ENCODE data around the gene RPL12. TPM values are rescaled to one million over a fixed set of nuclear protein-coding genes. Genes with fewer than 3 reads are reported as not detected.

The RPL12 gene
- total and polyA plus RNA-seq, 9 of the 15 experiments (the other 6 are each of a cell fraction or from before 2014, with no cell fraction given), result 1,614 to 4,558 (median 2,531) TPM

DNA sequence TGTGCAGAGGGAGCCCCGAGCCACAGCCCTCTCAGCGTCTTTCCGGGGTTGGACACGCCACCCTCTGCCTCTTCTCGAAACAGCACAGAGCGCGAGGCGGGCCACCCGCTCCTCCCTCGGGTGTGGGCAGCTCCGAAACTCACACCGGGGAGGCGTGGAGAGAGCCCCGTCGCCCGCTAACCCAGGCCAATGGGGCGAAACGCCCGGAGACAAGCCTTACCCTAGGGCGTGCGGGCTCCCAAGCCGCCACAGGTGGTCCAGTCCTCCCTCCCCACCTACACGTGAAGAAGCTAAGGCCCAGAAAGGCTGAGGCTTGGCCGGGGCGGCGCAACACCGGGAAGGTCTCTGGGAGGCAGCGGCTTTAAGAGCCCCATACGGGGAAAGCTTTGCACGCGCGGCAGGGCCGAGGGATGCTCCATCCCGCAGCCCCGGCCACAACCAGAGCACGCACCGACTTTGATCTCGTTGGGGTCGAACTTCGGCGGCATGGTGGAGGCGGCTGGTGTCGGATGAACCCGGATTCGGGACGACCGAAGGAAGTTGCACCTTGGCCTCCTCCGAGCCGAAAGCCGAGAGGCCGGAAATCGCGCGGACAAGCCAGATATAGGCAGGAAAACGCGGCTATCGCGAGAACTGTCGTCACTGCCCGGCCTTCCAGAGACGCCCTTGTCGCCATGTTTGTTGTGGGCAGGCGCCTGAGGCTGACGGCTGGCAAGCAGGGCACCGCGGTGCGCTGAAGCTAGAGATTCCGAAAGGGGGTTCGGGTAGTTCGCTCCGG lies at the start of gene RPL12, which contains the start of gene LRSAM1 (continued):
- TF ChIP-seq SMAD4 (CRISPR knock-in tag; conservative IDR thresholded peaks at IDR 0.05) (no peak), CHAMP1 (IDR thresholded peaks at IDR 0.05) (peak; percentile 70; the same call in 1 of the 2 replicates), KDM5B (IDR thresholded peaks at IDR 0.05; ENCODE audit: insufficient replicate concordance, low read depth, low read length) (peak; percentile 100), EGR1 (conservative IDR thresholded peaks at IDR 0.05) (0 out of 2 replicates have a peak, but pooled peaks have one; percentile 15), TCF7 (IDR thresholded peaks at IDR 0.05; ENCODE audit: borderline replicate concordance) (peak; percentile 3; the same call in 1 of the 2 replicates), IRF2 (CRISPR knock-in tag; IDR thresholded peaks at IDR 0.05) (no peak), STAT5A (IDR thresholded peaks at IDR 0.05; ENCODE audit: borderline replicate concordance, low read length) (peak; percentile 24; the same call in 1 of the 2 replicates), ZFP1 (CRISPR knock-in tag; IDR thresholded peaks at IDR 0.05) (0 out of 2 replicates have a peak, but pooled peaks have one; percentile 14), PBX2 (CRISPR knock-in tag; IDR thresholded peaks at IDR 0.05; ENCODE audit: low read depth) (no peak), PBX2 (tag; conservative IDR thresholded peaks at IDR 0.05; ENCODE audit: low read depth) (no peak), EP400 (IDR thresholded peaks at IDR 0.05) (peak; percentile 99), PHB (CRISPR knock-in tag; IDR thresholded peaks at IDR 0.05) (peak; percentile 60; the same call in 1 of the 2 replicates), PRPF4 (IDR thresholded peaks at IDR 0.05; ENCODE audit: insufficient read depth, low read depth, low read length, poor library complexity, severe bottlenecking) (peak; percentile 90), BCOR (IDR thresholded peaks at IDR 0.05) (no peak), RBFOX2 (IDR thresholded peaks at IDR 0.05; ENCODE audit: low read depth, low read length) (peak; percentile 99), ZNF280A (IDR thresholded peaks at IDR 0.05; ENCODE audit: low read depth, partially characterized antibody) (no peak), LCOR (CRISPR knock-in tag; IDR thresholded peaks at IDR 0.05) (peak; percentile 94), ZKSCAN1 (IDR thresholded peaks at IDR 0.05; ENCODE audit: low read depth, low read length) (no peak; the same call in 1 of the 2 replicates), BRD4 (IDR thresholded peaks at IDR 0.05) (peak; percentile 87), ASH1L (IDR thresholded peaks at IDR 0.05; ENCODE audit: borderline replicate concordance, low read depth, partially characterized antibody) (peak; percentile 59)
- TF ChIP-seq, protein P1, sequence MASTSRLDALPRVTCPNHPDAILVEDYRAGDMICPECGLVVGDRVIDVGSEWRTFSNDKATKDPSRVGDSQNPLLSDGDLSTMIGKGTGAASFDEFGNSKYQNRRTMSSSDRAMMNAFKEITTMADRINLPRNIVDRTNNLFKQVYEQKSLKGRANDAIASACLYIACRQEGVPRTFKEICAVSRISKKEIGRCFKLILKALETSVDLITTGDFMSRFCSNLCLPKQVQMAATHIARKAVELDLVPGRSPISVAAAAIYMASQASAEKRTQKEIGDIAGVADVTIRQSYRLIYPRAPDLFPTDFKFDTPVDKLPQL (IDR thresholded peaks at IDR 0.05; ENCODE audit: extremely low read depth, insufficient read length), result peak; percentile 87

Measured in K562 (cell line).